NB4 (cell line): ENCODE results near the gene MCRS1.

Experiments used
- CTCF ChIP-seq: IDR thresholded peaks from one replicate; pipeline ENCODE4 v1.5.1; 2012; ENCODE audit warnings: low read depth, low read length
- MYC ChIP-seq: IDR thresholded peaks from 2 replicates; pipeline ENCODE4 v1.6.1; 2011; ENCODE audit warnings: low read depth, low read length
- POLR2A ChIP-seq: IDR thresholded peaks from 2 replicates; pipeline ENCODE4 v1.6.1; 2011; ENCODE audit warnings: mild to moderate bottlenecking; ENCODE audit not compliant: insufficient read length; ENCODE audit errors: extremely low read depth

- TF ChIP-seq MYC (no peak), CTCF (no peak), POLR2A (no peak)
Observed at GRCh38 chr12:49557917-49558215, 10.1 kb downstream of the MCRS1 start.
